Measurements from ENCODE around the gene CFAP73. TPM values are rescaled to one million over a fixed set of nuclear protein-coding genes. Genes with fewer than 3 reads are reported as not detected.

CFAP73 gene
- polyA plus RNA-seq, 1 of the 3 experiments (the other 2 are of a cell fraction), result not detected

DNA sequence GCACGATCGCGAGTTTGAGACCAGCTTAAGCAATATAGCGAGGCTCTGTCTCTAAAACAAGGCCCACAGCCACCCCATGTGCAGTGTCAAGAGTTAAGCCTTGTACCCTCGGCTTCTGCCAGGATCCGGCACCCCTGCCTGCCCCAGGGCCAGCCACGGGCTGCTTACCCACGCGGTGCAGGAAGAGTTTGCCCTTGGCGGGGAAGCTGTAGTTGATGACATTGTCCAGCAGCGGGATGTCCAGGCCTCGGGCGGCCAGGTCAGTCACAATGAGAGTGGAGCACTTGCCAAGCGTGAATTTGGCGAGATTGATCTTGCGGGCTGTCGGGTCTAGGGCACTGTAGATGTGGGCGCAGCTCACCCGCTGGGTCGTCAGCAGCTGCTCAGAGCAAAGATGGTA is 22.7 kb downstream of the CFAP73 start:
- no peak overlapping the region for H3K4me2 ChIP-seq
- no peaks in the 10 kb centered on the region for H3K79me2 ChIP-seq (ENCODE audit: insufficient read depth)
- no peaks in the 10 kb centered on the region for H3K9me2 ChIP-seq
- no peak for TF ChIP-seq NRF1 (IDR thresholded peaks at IDR 0.05; ENCODE audit: low read depth, low read length)
- TF ChIP-seq SIN3A (IDR thresholded peaks at IDR 0.05; ENCODE audit: borderline replicate concordance, low read depth, low read length), result no peak
- no peak for TF ChIP-seq RCOR1 (IDR thresholded peaks at IDR 0.05; ENCODE audit: low read length)
- TF ChIP-seq, protein P1, sequence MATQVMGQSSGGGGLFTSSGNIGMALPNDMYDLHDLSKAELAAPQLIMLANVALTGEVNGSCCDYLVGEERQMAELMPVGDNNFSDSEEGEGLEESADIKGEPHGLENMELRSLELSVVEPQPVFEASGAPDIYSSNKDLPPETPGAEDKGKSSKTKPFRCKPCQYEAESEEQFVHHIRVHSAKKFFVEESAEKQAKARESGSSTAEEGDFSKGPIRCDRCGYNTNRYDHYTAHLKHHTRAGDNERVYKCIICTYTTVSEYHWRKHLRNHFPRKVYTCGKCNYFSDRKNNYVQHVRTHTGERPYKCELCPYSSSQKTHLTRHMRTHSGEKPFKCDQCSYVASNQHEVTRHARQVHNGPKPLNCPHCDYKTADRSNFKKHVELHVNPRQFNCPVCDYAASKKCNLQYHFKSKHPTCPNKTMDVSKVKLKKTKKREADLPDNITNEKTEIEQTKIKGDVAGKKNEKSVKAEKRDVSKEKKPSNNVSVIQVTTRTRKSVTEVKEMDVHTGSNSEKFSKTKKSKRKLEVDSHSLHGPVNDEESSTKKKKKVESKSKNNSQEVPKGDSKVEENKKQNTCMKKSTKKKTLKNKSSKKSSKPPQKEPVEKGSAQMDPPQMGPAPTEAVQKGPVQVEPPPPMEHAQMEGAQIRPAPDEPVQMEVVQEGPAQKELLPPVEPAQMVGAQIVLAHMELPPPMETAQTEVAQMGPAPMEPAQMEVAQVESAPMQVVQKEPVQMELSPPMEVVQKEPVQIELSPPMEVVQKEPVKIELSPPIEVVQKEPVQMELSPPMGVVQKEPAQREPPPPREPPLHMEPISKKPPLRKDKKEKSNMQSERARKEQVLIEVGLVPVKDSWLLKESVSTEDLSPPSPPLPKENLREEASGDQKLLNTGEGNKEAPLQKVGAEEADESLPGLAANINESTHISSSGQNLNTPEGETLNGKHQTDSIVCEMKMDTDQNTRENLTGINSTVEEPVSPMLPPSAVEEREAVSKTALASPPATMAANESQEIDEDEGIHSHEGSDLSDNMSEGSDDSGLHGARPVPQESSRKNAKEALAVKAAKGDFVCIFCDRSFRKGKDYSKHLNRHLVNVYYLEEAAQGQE (IDR thresholded peaks at IDR 0.05; ENCODE audit: low read depth, low read length), result no peak
- TF ChIP-seq TAF1 (IDR thresholded peaks at IDR 0.05; ENCODE audit: borderline replicate concordance, low read depth, low read length), result no peak
- TF ChIP-seq RAD21 (IDR thresholded peaks at IDR 0.05; ENCODE audit: low read length), result no peak
- TF ChIP-seq, protein P2, sequence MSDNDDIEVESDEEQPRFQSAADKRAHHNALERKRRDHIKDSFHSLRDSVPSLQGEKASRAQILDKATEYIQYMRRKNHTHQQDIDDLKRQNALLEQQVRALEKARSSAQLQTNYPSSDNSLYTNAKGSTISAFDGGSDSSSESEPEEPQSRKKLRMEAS (IDR thresholded peaks at IDR 0.05; ENCODE audit: low read depth), result no peak
- TF ChIP-seq, protein P3, sequence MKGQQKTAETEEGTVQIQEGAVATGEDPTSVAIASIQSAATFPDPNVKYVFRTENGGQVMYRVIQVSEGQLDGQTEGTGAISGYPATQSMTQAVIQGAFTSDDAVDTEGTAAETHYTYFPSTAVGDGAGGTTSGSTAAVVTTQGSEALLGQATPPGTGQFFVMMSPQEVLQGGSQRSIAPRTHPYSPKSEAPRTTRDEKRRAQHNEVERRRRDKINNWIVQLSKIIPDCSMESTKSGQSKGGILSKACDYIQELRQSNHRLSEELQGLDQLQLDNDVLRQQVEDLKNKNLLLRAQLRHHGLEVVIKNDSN (IDR thresholded peaks at IDR 0.05; ENCODE audit: borderline replicate concordance, low read depth), result no peak
- TF ChIP-seq, protein P4, sequence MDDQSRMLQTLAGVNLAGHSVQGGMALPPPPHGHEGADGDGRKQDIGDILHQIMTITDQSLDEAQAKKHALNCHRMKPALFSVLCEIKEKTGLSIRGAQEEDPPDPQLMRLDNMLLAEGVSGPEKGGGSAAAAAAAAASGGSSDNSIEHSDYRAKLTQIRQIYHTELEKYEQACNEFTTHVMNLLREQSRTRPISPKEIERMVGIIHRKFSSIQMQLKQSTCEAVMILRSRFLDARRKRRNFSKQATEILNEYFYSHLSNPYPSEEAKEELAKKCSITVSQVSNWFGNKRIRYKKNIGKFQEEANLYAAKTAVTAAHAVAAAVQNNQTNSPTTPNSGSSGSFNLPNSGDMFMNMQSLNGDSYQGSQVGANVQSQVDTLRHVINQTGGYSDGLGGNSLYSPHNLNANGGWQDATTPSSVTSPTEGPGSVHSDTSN (IDR thresholded peaks at IDR 0.05), result no peak
- TF ChIP-seq RFX5 (IDR thresholded peaks at IDR 0.05; ENCODE audit: low read length), result no peak
- no peak for TF ChIP-seq EP300 (IDR thresholded peaks at IDR 0.05; ENCODE audit: borderline replicate concordance in 1 of 2, low read depth in 1 of 2, low read length in 1 of 2)
- TF ChIP-seq, protein P5, sequence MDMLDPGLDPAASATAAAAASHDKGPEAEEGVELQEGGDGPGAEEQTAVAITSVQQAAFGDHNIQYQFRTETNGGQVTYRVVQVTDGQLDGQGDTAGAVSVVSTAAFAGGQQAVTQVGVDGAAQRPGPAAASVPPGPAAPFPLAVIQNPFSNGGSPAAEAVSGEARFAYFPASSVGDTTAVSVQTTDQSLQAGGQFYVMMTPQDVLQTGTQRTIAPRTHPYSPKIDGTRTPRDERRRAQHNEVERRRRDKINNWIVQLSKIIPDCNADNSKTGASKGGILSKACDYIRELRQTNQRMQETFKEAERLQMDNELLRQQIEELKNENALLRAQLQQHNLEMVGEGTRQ (IDR thresholded peaks at IDR 0.05; ENCODE audit: borderline replicate concordance, low read depth, low read length), result no peak
- no peak for TF ChIP-seq YY1 (IDR thresholded peaks at IDR 0.05; ENCODE audit: low read depth)
- TF ChIP-seq, protein P6, sequence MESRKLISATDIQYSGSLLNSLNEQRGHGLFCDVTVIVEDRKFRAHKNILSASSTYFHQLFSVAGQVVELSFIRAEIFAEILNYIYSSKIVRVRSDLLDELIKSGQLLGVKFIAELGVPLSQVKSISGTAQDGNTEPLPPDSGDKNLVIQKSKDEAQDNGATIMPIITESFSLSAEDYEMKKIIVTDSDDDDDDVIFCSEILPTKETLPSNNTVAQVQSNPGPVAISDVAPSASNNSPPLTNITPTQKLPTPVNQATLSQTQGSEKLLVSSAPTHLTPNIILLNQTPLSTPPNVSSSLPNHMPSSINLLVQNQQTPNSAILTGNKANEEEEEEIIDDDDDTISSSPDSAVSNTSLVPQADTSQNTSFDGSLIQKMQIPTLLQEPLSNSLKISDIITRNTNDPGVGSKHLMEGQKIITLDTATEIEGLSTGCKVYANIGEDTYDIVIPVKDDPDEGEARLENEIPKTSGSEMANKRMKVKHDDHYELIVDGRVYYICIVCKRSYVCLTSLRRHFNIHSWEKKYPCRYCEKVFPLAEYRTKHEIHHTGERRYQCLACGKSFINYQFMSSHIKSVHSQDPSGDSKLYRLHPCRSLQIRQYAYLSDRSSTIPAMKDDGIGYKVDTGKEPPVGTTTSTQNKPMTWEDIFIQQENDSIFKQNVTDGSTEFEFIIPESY (IDR thresholded peaks at IDR 0.05; ENCODE audit: borderline replicate concordance, low read depth), result no peak
- no peak for TF ChIP-seq SMC3 (IDR thresholded peaks at IDR 0.05; ENCODE audit: low read depth, low read length)
- TF ChIP-seq GABPA (IDR thresholded peaks at IDR 0.05; ENCODE audit: low read depth), result no peak
- TF ChIP-seq, protein P7, sequence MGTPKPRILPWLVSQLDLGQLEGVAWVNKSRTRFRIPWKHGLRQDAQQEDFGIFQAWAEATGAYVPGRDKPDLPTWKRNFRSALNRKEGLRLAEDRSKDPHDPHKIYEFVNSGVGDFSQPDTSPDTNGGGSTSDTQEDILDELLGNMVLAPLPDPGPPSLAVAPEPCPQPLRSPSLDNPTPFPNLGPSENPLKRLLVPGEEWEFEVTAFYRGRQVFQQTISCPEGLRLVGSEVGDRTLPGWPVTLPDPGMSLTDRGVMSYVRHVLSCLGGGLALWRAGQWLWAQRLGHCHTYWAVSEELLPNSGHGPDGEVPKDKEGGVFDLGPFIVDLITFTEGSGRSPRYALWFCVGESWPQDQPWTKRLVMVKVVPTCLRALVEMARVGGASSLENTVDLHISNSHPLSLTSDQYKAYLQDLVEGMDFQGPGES (IDR thresholded peaks at IDR 0.05; ENCODE audit: low read depth, low read length), result no peak
- TF ChIP-seq RXRA (IDR thresholded peaks at IDR 0.05; ENCODE audit: borderline replicate concordance, low read depth), result no peak
- H3K36me3 ChIP-seq (replicated peaks in 1 of 2; ENCODE audit: control insufficient read depth in 1 of 2, insufficient read depth in 2 of 2, low read length in 1 of 2), result peaks cover 44 to 55% of the 10 kb centered on the region in 2 experiments
- H3K9me3 ChIP-seq, result no peaks in the 10 kb centered on the region
- no peak for DNase-seq
- no peak overlapping the region for H3K4me3 ChIP-seq (ENCODE audit: low read depth in 2 of 2, low read length in 1 of 2)
- H3F3A ChIP-seq (replicated peaks; ENCODE audit: insufficient read depth), result no peaks in the 10 kb centered on the region
- H3K27me3 ChIP-seq (ENCODE audit: insufficient read depth), result no peaks in the 10 kb centered on the region
- H2AFZ ChIP-seq (ENCODE audit: low read depth), result no peak overlapping the region
- H3K4me1 ChIP-seq (ENCODE audit: control insufficient read depth in 1 of 2, insufficient read depth in 2 of 2, low read depth in 1 of 2, low read length in 1 of 2), result no peaks in the 10 kb centered on the region
- ChIA-PET POLR2A (no interaction called here), CTCF (interaction anchor here (1.0 to 10.9 kb wide), 6 partner anchors 11 to 179 kb away, joined by 3 to 113 read pairs (median 10); no protein-coding TSS in a partner anchor)
- WGBS (ENCODE audit: low lambda C conversion rate), result 97% methylated on average over 16 of the region's 20 CpGs
- no peak overlapping the region for H3K9ac ChIP-seq
- no peaks in the 10 kb centered on the region for H4K20me1 ChIP-seq (ENCODE audit: insufficient read depth)
- no peak overlapping the region for H3K27ac ChIP-seq (ENCODE audit: low read depth in 2 of 2, low read length in 1 of 2)

All from SK-N-SH (cell line).